Activated CD4-positive, alpha-beta T cell treated with anti-CD3 and anti-CD28 coated beads for 48 hours (primary cell): Measurements from ENCODE around the gene RAB3B.

Source experiments
- DNase-seq: peaks from one replicate; pipeline ENCODE4 v3.0.0-alpha.2; 2020

RAB3B gene

GRCh38 chr1:51867479-51868232, 122.8 kb downstream of the RAB3B start:
- no peak for DNase-seq

- DNase-seq = no peak
Observed at GRCh38 chr1:51863384-51863783, 127.1 kb downstream of the RAB3B start.

- peak; percentile 18 for DNase-seq
Observed at GRCh38 chr1:51861669-51862068, 128.8 kb downstream of the RAB3B start.

- no peak for DNase-seq
Observed at GRCh38 chr1:51859735-51860134, 130.8 kb downstream of the RAB3B start.

GRCh38 chr1:51859333-51859732, 131.2 kb downstream of the RAB3B start:
- no peak for DNase-seq

- no peak for DNase-seq
Observed at GRCh38 chr1:51858892-51859291, 131.6 kb downstream of the RAB3B start.
